ENCODE measurements around the gene IFNA8.

The IFNA8 gene

DNA sequence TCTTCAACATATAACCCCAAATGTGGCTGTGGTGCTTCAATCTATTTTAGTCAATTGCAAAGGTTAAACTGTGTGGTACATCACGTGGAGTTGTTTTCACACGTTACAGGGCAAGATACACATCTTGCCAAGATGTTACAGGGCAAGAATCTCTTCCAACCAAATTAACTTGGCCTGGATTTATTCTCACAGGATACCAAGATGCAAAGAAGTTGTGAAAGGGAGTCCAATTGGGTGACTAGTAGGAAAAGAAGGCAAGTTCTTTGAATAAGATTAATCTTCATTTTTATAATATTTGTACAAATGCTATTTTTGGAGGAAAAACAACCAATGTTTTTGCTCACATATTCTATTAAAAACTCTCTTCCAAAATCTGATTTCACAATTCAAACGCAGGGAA lies 4.8 kb upstream of the IFNA8 start:
- no peaks in the 10 kb centered on the region for H3K9me3 ChIP-seq (ENCODE audit: insufficient read depth, low read length)
- TF ChIP-seq EZH2phosphoT487 (IDR thresholded peaks at IDR 0.05; ENCODE audit: low read depth) (no peak), CTCF (IDR thresholded peaks at IDR 0.05; ENCODE audit: low read depth, low read length) (no peak)
- H3K27me3 ChIP-seq (ENCODE audit: low read depth, low read length), result peaks cover 76% of the 10 kb centered on the region
- peaks cover 8% of the 10 kb centered on the region; the same call in 1 of the 2 replicates for H4K20me1 ChIP-seq (ENCODE audit: insufficient read depth, low read length)
- no peak overlapping the region for H3K4me2 ChIP-seq (ENCODE audit: low read length)
- no peak overlapping the region for H2AFZ ChIP-seq (ENCODE audit: low read depth, low read length)
- no peak overlapping the region for H3K27ac ChIP-seq (ENCODE audit: low read length)
- no peak overlapping the region for H3K4me3 ChIP-seq (ENCODE audit: low read length)
- peaks cover 7% of the 10 kb centered on the region for H3K4me1 ChIP-seq (ENCODE audit: low read length)
- H3K36me3 ChIP-seq (replicated peaks; ENCODE audit: low read depth, low read length), result no peaks in the 10 kb centered on the region
- no peaks in the 10 kb centered on the region for H3K79me2 ChIP-seq (ENCODE audit: low read length)
- no peak overlapping the region for H3K9ac ChIP-seq (ENCODE audit: low read length)

GRCh38 chr9:21412107-21412506 lies 3.2 kb downstream of the IFNA8 start:
- H3K4me3 ChIP-seq (ENCODE audit: low read length), result no peak overlapping the region
- no peaks in the 10 kb centered on the region for H3K36me3 ChIP-seq (replicated peaks; ENCODE audit: low read depth, low read length)
- H4K20me1 ChIP-seq (ENCODE audit: insufficient read depth, low read length), result peaks cover 12% of the 10 kb centered on the region; the same call in 1 of the 2 replicates
- H3K79me2 ChIP-seq (ENCODE audit: low read length), result no peaks in the 10 kb centered on the region
- no peaks in the 10 kb centered on the region for H3K9me3 ChIP-seq (ENCODE audit: insufficient read depth, low read length)
- H3K9ac ChIP-seq (ENCODE audit: low read length), result no peak overlapping the region
- H3K27me3 ChIP-seq (ENCODE audit: low read depth, low read length), result peaks cover 91% of the 10 kb centered on the region
- TF ChIP-seq EZH2phosphoT487 (IDR thresholded peaks at IDR 0.05; ENCODE audit: low read depth) (no peak), CTCF (IDR thresholded peaks at IDR 0.05; ENCODE audit: low read depth, low read length) (no peak)
- H3K27ac ChIP-seq (ENCODE audit: low read length), result no peak overlapping the region
- 0 out of 2 replicates have a peak overlapping the region, but pooled peaks have one; percentile 20 for H3K4me2 ChIP-seq (ENCODE audit: low read length)
- peaks cover 11% of the 10 kb centered on the region for H3K4me1 ChIP-seq (ENCODE audit: low read length)
- no peak overlapping the region for H2AFZ ChIP-seq (ENCODE audit: low read depth, low read length)

DNA sequence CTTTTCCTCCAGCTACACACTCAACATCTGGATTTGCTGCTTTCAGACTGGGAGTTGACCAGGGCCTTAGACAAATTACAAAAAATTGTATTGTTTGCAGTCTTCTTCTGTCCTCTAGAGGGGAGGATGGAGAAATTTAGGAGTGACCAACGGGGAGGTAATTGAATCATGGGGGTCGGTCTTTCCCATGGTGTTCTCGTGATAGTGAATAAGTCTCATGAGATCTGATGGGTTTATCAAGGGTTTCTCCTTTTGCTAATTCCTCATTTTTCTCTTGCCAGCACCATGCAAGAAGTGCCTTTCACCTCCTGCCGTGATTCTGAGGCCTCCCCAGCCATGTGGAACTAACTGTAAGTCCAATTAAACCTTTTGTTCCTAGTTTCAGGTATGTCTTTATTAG lies 4.2 kb downstream of the IFNA8 start:
- Histone ChIP-seq H3K9me3 (ENCODE audit: insufficient read depth, low read length) (no peaks in the 10 kb centered on the region), H3K27ac (ENCODE audit: low read length) (no peak overlapping the region), H3K9ac (ENCODE audit: low read length) (no peak overlapping the region), H4K20me1 (ENCODE audit: insufficient read depth, low read length) (0 out of 2 replicates have a peak, but pooled peaks cover 11% of the 10 kb centered on the region), H2AFZ (ENCODE audit: low read depth, low read length) (no peak overlapping the region), H3K4me1 (ENCODE audit: low read length) (peaks cover 11% of the 10 kb centered on the region), H3K79me2 (ENCODE audit: low read length) (no peaks in the 10 kb centered on the region), H3K4me3 (ENCODE audit: low read length) (no peak overlapping the region), H3K27me3 (ENCODE audit: low read depth, low read length) (peaks cover 91% of the 10 kb centered on the region), H3K4me2 (ENCODE audit: low read length) (no peak overlapping the region), H3K36me3 (replicated peaks; ENCODE audit: low read depth, low read length) (no peaks in the 10 kb centered on the region)
- no peak for TF ChIP-seq CTCF (IDR thresholded peaks at IDR 0.05; ENCODE audit: low read depth, low read length)
- no peak for TF ChIP-seq EZH2phosphoT487 (IDR thresholded peaks at IDR 0.05; ENCODE audit: low read depth)

- Histone ChIP-seq H3K36me3 (replicated peaks; ENCODE audit: low read depth, low read length) (no peaks in the 10 kb centered on the region), H3K9ac (ENCODE audit: low read length) (no peak overlapping the region), H3K4me3 (ENCODE audit: low read length) (no peak overlapping the region), H3K79me2 (ENCODE audit: low read length) (no peaks in the 10 kb centered on the region), H3K4me2 (ENCODE audit: low read length) (no peak overlapping the region), H3K4me1 (ENCODE audit: low read length) (peaks cover 11% of the 10 kb centered on the region), H2AFZ (ENCODE audit: low read depth, low read length) (no peak overlapping the region), H3K27me3 (ENCODE audit: low read depth, low read length) (peaks cover 93% of the 10 kb centered on the region), H3K9me3 (ENCODE audit: insufficient read depth, low read length) (no peaks in the 10 kb centered on the region), H3K27ac (ENCODE audit: low read length) (no peak overlapping the region), H4K20me1 (ENCODE audit: insufficient read depth, low read length) (0 out of 2 replicates have a peak, but pooled peaks cover 11% of the 10 kb centered on the region)
- TF ChIP-seq CTCF (IDR thresholded peaks at IDR 0.05; ENCODE audit: low read depth, low read length) (peak; percentile 48), EZH2phosphoT487 (IDR thresholded peaks at IDR 0.05; ENCODE audit: low read depth) (no peak)
Measured at GRCh38 chr9:21413624-21414023, 4.7 kb downstream of the IFNA8 start.

Data from OCI-LY3 (cell line).